HL-60/S4 treated with retinoic acid at 250 ng/mL for 4 days and 3 days (cell line): ENCODE data around the gene PTGES3L.

Experiments used
- in situ Hi-C: fragments of 300-500 bp; cut with MboI; formaldehyde crosslinking; loops from 2 replicates; pipeline ENCODE4 v1.7.0; 2022; ENCODE audit warnings: low sequenced_read_pairs

Gene PTGES3L

DNA sequence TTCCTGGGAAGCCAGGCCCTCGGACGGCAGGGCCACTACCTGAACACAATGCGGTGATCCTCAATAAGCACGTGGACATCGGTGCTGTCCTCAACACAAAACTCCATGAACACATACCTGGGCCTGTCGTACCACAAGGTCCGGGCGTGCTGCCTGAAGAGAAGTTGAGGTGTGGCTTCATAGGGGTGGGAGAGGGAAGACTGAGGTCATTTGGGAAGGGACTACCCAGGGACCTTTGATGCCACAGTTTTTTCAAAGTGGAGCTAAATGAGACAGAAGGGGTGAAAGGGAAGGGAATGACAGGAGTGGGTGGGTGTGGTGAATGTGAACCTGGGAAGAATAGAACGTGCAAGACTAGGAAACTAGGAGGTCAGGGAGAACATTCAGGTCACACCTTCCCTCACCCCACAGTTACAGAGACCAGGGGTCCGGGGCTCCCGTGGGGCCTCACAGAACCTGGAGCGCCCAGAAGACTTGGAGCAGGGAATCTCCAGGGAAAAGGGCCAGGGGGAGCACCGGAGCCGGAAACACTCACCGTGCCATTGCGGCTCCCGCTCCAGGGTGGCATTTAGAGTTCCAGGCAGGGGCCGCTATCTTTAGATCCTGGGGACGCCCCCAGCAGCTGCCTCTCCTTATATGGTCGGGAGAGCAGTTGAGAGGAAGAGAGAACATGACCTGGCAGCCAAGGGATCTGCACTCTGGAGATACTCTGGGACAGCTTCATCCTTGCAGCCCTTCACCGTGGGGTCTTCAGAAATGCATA, at the start of gene PTGES3L:
Gene PTGES3L, minus strand, starts transcription at position 570 of the 763 bp plus-strand sequence. Its CDS starts 27 bp downstream, at position 543.
- in situ Hi-C loops: no loop called here

DNA sequence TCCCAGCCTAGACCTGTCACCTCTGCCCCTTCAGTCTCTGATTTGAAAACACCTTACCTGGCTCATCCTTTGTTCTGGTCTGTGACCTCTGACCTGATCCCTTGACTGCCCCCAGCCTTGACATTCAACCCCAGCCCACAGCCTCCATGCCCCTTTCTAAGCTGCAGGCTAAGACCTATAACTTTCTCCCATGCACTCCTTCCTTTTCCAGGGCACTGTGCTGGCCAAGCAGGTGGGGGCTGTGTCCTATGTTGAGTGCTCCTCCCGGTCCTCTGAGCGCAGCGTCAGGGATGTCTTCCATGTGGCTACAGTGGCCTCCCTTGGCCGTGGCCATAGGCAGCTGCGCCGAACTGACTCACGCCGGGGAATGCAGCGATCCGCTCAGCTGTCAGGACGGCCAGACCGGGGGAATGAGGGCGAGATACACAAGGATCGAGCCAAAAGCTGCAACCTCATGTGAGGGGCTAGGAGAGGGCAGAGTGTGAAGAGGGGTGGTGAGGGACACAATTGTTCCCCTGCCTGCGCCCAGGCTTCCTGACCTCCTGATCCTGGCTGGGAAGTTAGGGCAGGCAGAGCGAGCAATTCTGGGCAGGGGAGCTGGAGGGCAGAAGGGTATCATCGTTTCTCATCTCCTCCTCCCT, 48.5 kb upstream of the PTGES3L start:
- in situ Hi-C loops: no loop called here

DNA sequence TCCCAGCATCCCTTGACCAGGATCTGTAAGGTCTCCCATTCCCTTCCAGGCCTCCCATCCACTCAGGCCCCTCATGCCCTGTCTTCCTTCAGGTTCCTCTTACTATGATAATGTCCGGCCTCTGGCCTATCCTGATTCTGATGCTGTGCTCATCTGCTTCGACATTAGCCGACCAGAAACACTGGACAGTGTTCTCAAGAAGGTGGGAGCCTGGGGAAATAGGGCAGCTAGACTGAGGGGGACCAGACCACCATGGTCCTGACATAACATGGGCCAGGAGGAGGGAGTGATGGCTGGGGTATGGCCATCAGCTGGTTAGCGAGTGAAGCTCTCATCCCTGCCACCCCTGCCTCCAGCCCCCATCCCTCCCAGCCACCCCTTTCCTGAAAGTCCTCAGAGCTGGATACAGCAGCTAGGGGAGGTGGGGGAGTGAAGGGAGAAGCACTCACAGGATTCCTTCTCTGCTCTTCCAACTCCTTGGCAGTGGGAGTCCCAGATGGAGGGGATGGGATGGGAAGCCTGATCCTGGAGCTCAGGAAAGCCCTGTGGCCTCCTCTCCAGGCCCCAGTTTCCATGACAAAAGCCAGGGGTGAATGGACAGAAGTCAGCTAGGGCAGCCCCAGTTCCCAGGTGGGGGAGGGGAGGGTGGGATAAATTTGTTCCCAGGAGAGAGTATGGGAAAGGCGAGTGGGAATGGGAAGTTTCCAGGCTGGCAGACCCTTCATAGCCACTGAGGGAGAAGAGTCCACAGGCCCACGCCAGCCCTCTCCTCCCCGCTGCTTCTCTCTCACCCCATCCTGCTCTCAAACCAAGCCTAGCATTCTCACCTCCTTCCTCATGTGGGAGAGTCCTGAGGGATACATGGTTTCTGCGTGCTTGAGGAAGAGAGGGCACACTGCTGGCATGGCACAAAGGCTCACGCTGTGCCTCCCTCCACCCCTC, 47.5 kb upstream of the PTGES3L start:
- in situ Hi-C loops: no loop called here

DNA sequence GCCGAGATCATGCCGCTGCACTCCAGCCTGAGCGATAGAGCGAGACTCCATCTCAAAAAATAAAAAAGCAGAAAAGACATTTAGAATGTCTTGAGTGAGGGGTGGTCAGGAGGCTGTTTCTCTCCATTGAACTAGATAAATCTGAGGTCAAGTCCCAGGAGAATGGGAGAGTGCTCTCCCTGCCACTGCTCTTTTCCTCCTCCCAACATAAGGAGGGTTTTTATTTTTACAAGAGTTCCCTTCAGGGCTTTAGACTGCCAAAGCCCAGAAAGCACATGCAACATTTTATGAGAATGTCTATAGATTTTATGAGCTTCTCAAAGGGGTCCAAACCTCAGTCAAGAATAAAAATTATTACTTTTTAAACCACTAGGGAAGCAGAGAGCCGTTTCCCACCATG, 46.7 kb upstream of the PTGES3L start:
- in situ Hi-C loops: no loop called here

DNA sequence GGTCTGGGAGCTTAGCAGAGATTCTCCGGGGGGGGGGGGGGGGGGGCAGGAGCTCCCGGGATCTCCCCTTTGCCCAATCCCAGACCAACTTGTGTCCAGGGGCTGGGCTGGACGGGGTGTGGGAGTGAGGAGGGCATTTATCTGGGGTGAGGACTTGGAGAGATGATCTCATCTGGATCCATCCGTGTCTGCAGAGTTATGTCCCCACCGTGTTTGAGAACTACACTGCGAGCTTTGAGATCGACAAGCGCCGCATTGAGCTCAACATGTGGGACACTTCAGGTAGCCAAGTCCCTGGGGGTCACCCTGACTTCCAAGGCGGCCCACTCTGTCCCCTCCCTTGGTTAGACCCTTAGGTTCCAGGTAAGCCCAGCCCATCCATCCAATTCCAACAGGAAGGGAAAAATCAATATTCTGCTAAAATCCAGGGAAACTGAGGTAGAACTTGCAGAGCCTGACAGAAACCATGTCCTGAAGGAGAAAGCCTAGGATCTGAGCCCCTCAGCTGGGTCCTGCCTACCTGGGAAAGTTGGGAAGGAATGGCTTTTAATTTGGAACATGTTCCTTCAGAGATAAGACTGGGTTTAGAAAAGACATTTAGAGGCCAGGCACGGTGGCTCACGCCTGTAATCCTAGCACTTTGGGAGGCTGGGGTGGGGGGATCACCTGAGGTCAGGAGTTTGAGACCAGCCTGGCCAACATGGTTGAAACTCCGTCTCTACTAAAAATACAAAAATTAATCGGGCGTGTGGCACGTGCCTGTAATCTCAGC, 46.1 kb upstream of the PTGES3L start:
- in situ Hi-C loops: no loop called here

DNA sequence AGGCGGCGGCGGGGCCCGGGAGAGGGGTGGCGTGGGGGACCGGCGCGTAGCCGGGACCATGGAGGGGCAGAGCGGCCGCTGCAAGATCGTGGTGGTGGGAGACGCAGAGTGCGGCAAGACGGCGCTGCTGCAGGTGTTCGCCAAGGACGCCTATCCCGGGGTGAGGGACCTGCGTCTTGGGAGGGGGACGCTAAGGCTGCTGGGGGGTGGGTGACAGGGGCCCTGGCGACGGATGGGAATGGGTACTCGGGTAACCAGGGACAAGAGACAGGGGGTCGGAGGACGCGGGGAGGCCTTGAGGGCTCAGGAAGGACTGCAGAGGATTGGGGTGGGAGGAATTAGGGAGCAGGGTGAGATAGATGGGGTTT, 45.4 kb upstream of the PTGES3L start:
- in situ Hi-C loops: no loop called here

DNA sequence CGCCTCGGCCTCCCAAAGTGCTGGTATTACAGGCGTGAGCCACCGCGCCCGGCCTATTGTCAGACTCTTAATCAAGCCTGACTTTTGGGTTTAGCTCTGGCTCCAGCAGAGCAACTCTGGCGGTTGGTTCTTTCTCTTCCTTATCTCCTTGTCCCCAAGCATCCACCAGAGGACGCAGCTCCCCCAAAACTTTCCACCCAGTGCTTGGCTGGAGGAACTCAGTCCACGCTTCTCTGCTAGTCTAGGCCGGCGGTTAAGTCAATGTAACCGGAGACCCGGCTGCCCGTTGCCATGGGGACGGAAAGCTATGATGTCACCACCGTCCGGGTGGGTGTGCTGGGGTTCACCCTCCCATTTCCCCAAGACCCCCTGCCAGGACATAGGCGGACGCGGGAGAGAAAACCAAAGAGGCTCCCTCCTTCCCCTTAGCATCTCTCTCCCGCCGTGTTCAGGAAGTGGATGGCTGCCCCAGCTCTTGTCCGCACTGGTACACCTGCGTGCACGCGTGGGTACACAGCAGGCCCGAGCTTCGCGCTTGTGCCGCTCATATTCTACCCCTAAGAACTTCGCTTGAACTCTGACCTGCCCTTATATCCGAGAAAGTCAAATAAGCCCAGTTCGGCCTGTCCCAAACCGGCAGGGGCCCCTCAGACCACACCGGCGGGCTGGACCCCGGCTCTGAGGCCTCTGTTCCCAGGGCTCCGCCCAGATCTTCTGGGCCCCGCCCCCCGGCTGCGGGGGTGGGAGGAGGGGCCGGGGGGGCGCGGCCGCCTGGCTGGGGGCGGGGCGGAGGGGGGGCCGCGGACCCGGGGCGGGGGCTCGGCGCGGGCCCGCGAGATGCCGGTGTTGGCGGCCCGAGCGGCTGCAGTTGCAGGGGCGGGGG, 44.8 kb upstream of the PTGES3L start, which contains the start of gene RND2:
Gene RND2, plus strand, starts transcription at position 825 of the 883 bp plus-strand sequence. CDS start 117 bp downstream, outside the sequence.
- in situ Hi-C loops: loop anchor here (25.0 kb wide), 1 partner anchor 288 kb away; no protein-coding TSS in a partner anchor

DNA sequence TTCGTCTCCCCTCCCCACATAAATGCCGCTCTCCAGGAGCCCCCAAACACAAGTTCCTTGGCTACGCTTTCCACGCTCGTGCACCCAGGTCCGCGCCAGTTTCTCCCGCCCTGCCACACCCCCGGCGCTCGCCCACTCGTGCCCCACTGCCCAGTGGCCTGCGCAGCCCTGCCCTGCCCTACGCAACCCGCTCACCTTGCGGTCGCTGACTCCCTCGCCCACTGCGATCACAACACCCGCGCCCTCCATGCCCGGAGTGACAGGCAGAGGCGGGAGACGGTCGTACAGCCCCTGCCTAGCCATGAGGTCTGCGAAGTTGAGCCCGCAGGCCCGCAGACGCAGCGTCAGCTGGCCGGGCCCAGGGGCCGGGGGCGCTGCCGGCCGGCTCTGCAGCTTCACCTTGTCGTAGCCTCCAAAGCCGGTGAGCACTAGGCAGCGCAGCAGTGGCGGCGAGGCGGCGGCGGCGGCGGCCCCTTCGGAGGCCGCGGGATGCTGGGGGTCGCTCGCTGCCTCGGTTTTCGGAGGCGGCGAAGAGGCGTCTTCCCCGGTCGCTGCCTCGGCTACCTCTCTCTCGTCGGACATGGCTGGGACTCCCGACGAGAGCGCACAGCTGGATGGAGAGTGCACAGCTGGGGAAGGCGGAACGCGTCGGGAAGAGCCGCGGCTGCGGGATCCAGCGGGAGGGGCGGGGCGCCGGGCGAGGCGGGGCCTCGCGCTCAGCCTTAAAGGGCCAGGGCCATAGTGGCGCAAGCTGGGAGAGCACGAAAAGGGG, 42.0 kb upstream of the PTGES3L start, which contains the start of gene VAT1:
Gene VAT1, minus strand, starts transcription at position 645 of the 772 bp plus-strand sequence. Its CDS starts 63 bp downstream, at position 582.
- in situ Hi-C loops: loop anchor here (25.0 kb wide), 1 partner anchor 290 kb away; no protein-coding TSS in a partner anchor

DNA sequence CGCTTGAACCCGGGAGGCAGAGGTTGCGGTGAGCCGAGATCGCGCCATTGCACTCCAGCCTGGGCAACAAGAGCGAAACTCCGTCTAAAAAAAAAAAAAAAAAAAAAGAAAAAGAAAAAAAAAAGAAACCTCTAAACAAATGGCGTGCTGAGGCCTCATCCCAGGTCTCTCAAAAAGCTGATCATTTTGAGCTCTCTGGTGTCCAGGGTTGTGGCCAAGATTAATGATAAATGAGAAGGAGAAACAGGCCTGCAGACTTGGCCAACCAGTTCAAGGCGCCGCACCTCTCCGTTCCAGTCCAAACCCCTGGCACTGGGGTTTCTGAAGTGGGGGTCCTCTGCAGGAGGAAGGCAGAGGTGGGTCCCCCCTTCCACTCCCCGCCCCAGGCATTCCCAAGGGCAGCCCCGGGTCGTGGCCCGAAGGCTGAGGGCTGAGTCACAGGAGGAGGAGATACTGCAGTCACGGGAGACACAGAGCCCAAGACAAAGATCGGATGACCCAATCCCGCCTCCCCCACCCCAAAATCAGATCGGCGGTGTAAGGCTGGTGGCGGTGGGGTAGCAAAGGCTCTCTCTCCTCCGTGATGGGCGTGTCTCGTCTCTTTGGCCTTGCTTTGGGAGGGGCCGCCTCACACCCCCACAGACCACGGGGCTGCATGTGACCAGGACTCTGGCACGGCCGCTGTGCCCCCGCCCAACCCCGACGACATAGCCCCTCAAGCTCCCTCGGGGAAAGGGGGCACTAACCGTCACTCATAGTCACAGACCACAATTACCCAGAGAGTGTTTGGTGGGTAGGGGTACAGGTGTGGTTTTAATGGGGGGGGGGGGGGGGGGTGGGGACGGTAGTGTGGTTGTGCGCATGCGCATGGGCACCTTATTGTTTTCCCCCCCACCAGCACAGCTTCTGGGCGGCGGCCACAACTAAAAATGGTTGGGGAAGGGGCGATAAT, 41.2 kb upstream of the PTGES3L start:
- in situ Hi-C loops: loop anchor here (25.0 kb wide), 1 partner anchor 291 kb away; no protein-coding TSS in a partner anchor

DNA sequence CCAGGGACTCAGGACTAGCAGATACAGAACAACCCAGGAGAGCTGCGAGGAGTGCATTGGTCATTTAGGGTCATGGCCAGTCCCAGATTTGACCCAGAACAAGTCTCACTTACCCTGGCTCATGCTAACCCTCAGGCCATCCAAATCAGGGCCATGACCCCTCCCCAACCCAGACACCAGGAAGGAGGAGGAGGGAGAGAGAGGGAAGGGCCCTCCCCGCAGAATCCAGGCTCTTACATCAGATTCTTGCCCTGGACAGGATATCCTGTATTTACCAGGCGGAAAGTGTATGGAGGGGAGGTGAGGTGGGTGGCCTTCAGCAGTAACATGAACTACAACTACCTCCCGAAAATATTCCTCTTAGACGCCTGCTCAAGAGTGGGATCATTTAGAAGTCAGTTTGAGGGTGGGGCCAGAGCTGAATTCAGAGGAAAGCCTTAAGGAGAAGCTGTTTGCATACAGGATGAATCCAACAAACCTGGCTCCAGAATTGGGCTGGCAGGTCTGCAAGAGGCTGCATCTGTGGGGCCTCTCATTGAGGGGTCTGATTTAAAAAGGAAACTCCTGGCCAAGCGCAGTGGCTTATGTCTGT, 40.2 kb upstream of the PTGES3L start:
- in situ Hi-C loops: loop anchor here (25.0 kb wide), 1 partner anchor 292 kb away; no protein-coding TSS in a partner anchor

DNA sequence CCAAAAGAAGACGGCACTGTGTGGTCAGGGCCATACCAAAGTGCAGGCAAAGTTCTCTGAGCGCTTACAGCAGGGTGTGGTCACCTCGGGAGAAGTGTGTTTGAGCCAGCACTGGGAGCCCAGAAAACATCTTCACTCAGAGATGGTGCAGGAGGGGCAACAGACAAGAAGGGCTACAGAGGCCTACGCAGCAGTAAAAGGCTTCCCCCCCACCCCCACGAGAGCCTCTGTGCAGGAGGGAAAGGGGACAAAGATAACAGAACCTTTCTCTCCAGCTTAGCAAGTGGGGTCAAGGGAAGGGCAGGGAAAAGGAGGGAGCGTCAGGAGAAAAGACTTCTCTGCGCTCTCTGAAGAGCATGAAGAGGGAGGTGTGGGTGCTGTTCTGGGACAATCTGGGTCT, 39.5 kb upstream of the PTGES3L start:
- in situ Hi-C loops: loop anchor here (25.0 kb wide), 1 partner anchor 293 kb away; no protein-coding TSS in a partner anchor

DNA sequence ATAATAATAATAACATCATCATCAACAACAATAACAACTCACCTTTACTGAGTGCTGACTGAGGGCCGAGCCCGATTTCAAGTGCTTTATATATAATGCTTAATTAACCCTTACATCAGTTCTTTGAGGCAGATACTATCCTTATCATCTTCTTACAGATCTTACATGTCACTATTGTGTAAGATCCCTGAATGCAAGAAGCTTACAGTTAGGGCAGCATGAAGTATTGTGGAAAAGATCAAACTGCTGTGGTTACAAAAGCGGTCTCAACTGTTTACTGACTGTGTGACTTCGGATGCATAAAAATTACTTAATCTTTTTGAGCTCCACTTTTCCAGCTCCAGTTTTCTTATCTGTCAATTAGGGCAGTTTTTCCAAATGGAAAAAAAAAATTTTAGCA, 39.1 kb upstream of the PTGES3L start:
- in situ Hi-C loops: loop anchor here (25.0 kb wide), 1 partner anchor 293 kb away; no protein-coding TSS in a partner anchor

DNA sequence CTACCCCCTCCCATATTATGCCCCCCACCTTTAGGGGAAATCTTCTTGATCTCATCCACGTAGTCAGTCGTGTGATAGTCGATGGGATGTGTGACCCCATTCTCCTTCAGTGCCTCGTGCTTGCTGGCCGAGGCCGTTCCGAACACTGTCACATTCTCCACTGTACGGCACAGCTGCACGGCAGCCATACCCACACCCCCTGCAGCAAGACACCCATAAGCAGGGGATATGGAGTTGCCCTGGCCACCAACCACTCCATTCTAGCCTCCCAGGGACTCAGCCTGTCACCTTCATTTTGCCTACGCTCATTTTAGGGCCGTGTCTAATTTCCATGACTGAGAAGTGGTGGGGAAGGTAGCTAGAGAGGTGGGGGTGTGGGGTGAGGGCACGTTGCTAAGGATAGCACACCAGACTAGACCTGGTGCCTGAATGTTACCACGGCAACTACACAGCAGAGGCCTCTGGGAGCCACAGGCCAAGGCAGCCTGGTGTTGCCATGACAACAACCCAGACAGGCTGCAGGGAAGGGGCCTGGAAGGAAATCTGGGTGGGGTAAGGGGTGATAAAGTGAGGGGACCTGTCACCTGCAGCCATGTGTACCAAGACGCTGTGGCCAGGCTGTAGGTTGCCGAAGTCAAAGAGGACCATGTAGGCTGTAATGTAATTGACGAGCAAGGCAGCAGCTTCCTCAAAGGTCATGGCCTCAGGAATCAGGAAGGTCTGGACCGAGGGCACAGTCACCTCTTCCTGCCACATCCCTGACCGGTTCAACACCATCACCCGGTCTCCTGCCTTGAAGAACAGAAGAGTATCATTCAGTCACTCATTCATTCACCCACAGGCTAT, 38.4 kb upstream of the PTGES3L start:
- in situ Hi-C loops: loop anchor here (25.0 kb wide), 1 partner anchor 294 kb away; no protein-coding TSS in a partner anchor

DNA sequence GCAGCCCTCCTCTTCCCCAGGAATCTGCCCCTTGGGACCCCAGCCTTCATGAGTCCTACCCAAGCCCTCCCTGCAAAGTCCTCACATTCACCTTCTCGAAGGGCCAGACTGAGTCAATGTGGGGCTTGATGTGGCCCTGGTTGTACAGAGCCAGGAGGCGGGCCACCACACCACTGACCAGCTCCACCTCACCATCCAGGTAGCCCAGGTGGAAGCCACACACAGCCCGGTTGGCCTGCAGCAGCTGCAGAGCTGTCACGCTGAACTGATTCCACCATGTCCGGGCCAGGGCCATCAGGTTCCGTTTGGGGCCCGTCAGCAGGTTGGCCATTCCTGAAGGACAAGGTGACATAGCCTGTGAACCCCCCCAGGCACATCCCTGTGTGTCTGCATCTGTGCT, 36.3 kb upstream of the PTGES3L start:
- in situ Hi-C loops: loop anchor here (25.0 kb wide), 1 partner anchor 296 kb away; no protein-coding TSS in a partner anchor

DNA sequence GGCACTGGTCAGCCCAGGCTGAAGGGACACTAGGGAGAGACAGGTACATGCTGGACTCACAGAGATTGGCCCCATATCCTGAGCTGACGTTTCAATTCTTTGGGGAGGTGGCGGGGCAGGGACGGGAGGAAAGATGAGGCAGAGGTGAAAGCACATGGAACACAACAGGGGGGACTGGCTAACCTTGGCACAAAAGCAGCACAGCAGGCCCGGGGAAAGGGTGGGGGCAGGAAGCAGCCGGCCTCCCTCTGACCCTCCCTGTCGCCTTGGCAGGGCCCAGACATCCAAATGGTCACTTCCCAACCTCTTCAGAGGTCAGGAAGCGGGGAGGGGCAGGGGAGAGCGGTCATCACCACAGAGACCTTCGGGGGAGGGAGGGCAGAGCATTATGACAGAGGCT, 35.7 kb upstream of the PTGES3L start:
- in situ Hi-C loops: loop anchor here (25.0 kb wide), 1 partner anchor 297 kb away; no protein-coding TSS in a partner anchor
